Measurements from ENCODE around the gene ZBTB6.

The ZBTB6 gene

GRCh38 chr9:122951056-122951455, 37.9 kb upstream of the ZBTB6 start:
- no peak overlapping the region for H3K4ac ChIP-seq (ENCODE audit: low read length)
- H3K27ac ChIP-seq (replicated peaks; ENCODE audit: low read length): no peak overlapping the region
- peaks cover 0 to 14% of the 10 kb centered on the region in 2 donors for H3K36me3 ChIP-seq (replicated peaks in 1 of 2; ENCODE audit: control insufficient read depth in 2 of 2, insufficient read depth in 2 of 2, low read length in 2 of 2)
- no peak overlapping the region for H2BK15ac ChIP-seq (ENCODE audit: low read length)
- H2BK5ac ChIP-seq (ENCODE audit: low read length): no peak overlapping the region
- no peak overlapping the region for H2BK12ac ChIP-seq (ENCODE audit: low read length)
- no peaks in the 10 kb centered on the region for H3K27me3 ChIP-seq (ENCODE audit: control insufficient read depth in 3 of 3, insufficient read depth in 3 of 3, low read depth in 1 of 3, low read length in 3 of 3)
- H3K79me1 ChIP-seq (ENCODE audit: low read depth, low read length): peaks cover 3% of the 10 kb centered on the region
- H3K4me3 ChIP-seq (ENCODE audit: low read length in 2 of 2): no peak overlapping the region
- H3K9me3 ChIP-seq (replicated peaks in 1 of 2; ENCODE audit: control insufficient read depth in 2 of 2, insufficient read depth in 1 of 2, low read depth in 1 of 2, low read length in 2 of 2): peaks cover 0 to 5% of the 10 kb centered on the region in 2 donors
- H3K14ac ChIP-seq (ENCODE audit: low read length): no peak overlapping the region
- H3K4me1 ChIP-seq (ENCODE audit: control insufficient read depth in 2 of 2, insufficient read depth in 1 of 2, low read depth in 1 of 2, low read length in 2 of 2): peaks cover 3 to 10% of the 10 kb centered on the region in 2 donors
- no peak overlapping the region for H3K18ac ChIP-seq (ENCODE audit: low read length)
- DNase-seq (ENCODE audit: low spot score): no peak
- no peak overlapping the region for H4K91ac ChIP-seq (ENCODE audit: low read depth, low read length, poor library complexity)
- 100% methylated on average over 1 of the region's 1 CpG; no CpG with 5 or more reads in 1 of the 2 donors for WGBS, 2 donors (ENCODE audit: extremely low coverage in 2 of 2, insufficient read length in 2 of 2, insufficient replicate concordance in 1 of 2)
- no peak overlapping the region for H2AK5ac ChIP-seq (ENCODE audit: low read depth, low read length)
- no peak overlapping the region for H2AFZ ChIP-seq (ENCODE audit: low read length)
- H2BK120ac ChIP-seq (ENCODE audit: low read depth, low read length): no peak overlapping the region
- no peak overlapping the region for H3K4me2 ChIP-seq (ENCODE audit: insufficient read depth, low read length, poor library complexity, severe bottlenecking)
- H3K23ac ChIP-seq (ENCODE audit: low read depth, low read length, poor library complexity): no peak overlapping the region
- H3K9ac ChIP-seq (ENCODE audit: low read depth, low read length, poor library complexity): no peak overlapping the region
- H4K8ac ChIP-seq (ENCODE audit: low read depth, low read length): no peak overlapping the region

- Histone ChIP-seq H3K4ac (ENCODE audit: low read length) (no peak overlapping the region), H3K9ac (ENCODE audit: low read depth, low read length, poor library complexity) (no peak overlapping the region), H3K79me1 (ENCODE audit: low read depth, low read length) (peaks cover 3% of the 10 kb centered on the region), H3K9me3 (replicated peaks in 1 of 2; ENCODE audit: control insufficient read depth in 2 of 2, insufficient read depth in 1 of 2, low read depth in 1 of 2, low read length in 2 of 2) (peaks cover 0 to 3% of the 10 kb centered on the region in 2 donors), H2AFZ (ENCODE audit: low read length) (no peak overlapping the region), H2AK5ac (ENCODE audit: low read depth, low read length) (no peak overlapping the region), H3K27me3 (ENCODE audit: control insufficient read depth in 3 of 3, insufficient read depth in 3 of 3, low read depth in 1 of 3, low read length in 3 of 3) (no peaks in the 10 kb centered on the region), H3K23ac (ENCODE audit: low read depth, low read length, poor library complexity) (no peak overlapping the region), H3K14ac (ENCODE audit: low read length) (no peak overlapping the region), H2BK120ac (ENCODE audit: low read depth, low read length) (no peak overlapping the region), H2BK5ac (ENCODE audit: low read length) (no peak overlapping the region), H3K4me2 (ENCODE audit: insufficient read depth, low read length, poor library complexity, severe bottlenecking) (no peak overlapping the region), H3K27ac (replicated peaks; ENCODE audit: low read length) (no peak overlapping the region), H3K4me3 (ENCODE audit: low read length in 2 of 2) (no peak overlapping the region), H3K18ac (ENCODE audit: low read length) (no peak overlapping the region), H4K8ac (ENCODE audit: low read depth, low read length) (no peak overlapping the region), H2BK15ac (ENCODE audit: low read length) (no peak overlapping the region), H2BK12ac (ENCODE audit: low read length) (no peak overlapping the region), H3K4me1 (ENCODE audit: control insufficient read depth in 2 of 2, insufficient read depth in 1 of 2, low read depth in 1 of 2, low read length in 2 of 2) (peaks cover 3 to 10% of the 10 kb centered on the region in 2 donors), H4K91ac (ENCODE audit: low read depth, low read length, poor library complexity) (no peak overlapping the region), H3K36me3 (replicated peaks in 1 of 2; ENCODE audit: control insufficient read depth in 2 of 2, insufficient read depth in 2 of 2, low read length in 2 of 2) (peaks cover 0 to 14% of the 10 kb centered on the region in 2 donors)
- no peak for DNase-seq (ENCODE audit: low spot score)
- WGBS, 2 donors (ENCODE audit: extremely low coverage in 2 of 2, insufficient read length in 2 of 2, insufficient replicate concordance in 1 of 2): no CpG with 5 or more reads among the region's 3 CpGs
These were observed 37.1 kb upstream of the ZBTB6 start for GRCh38 chr9:122950263-122950662.

- no peak overlapping the region for H2BK120ac ChIP-seq (ENCODE audit: low read depth, low read length)
- no peak overlapping the region for H3K4me2 ChIP-seq (ENCODE audit: insufficient read depth, low read length, poor library complexity, severe bottlenecking)
- H2BK12ac ChIP-seq (ENCODE audit: low read length): no peak overlapping the region
- H4K8ac ChIP-seq (ENCODE audit: low read depth, low read length): no peak overlapping the region
- H3K4me3 ChIP-seq (ENCODE audit: low read length in 2 of 2): no peak overlapping the region
- no peak overlapping the region for H3K4ac ChIP-seq (ENCODE audit: low read length)
- H2AFZ ChIP-seq (ENCODE audit: low read length): no peak overlapping the region
- H2BK5ac ChIP-seq (ENCODE audit: low read length): no peak overlapping the region
- H3K9ac ChIP-seq (ENCODE audit: low read depth, low read length, poor library complexity): no peak overlapping the region
- DNase-seq (ENCODE audit: low spot score): no peak
- peaks cover 0 to 3% of the 10 kb centered on the region in 2 donors for H3K9me3 ChIP-seq (replicated peaks in 1 of 2; ENCODE audit: control insufficient read depth in 2 of 2, insufficient read depth in 1 of 2, low read depth in 1 of 2, low read length in 2 of 2)
- peaks cover 3% of the 10 kb centered on the region for H3K79me1 ChIP-seq (ENCODE audit: low read depth, low read length)
- H3K4me1 ChIP-seq (ENCODE audit: control insufficient read depth in 2 of 2, insufficient read depth in 1 of 2, low read depth in 1 of 2, low read length in 2 of 2): peaks cover 3 to 10% of the 10 kb centered on the region in 2 donors
- no peak overlapping the region for H3K14ac ChIP-seq (ENCODE audit: low read length)
- no peak overlapping the region for H3K27ac ChIP-seq (replicated peaks; ENCODE audit: low read length)
- no peak overlapping the region for H2AK5ac ChIP-seq (ENCODE audit: low read depth, low read length)
- H4K91ac ChIP-seq (ENCODE audit: low read depth, low read length, poor library complexity): no peak overlapping the region
- no peak overlapping the region for H3K18ac ChIP-seq (ENCODE audit: low read length)
- peaks cover 0 to 14% of the 10 kb centered on the region in 2 donors for H3K36me3 ChIP-seq (replicated peaks in 1 of 2; ENCODE audit: control insufficient read depth in 2 of 2, insufficient read depth in 2 of 2, low read length in 2 of 2)
- no CpG with 5 or more reads among the region's 1 CpG for WGBS, 2 donors (ENCODE audit: extremely low coverage in 2 of 2, insufficient read length in 2 of 2, insufficient replicate concordance in 1 of 2)
- no peak overlapping the region for H2BK15ac ChIP-seq (ENCODE audit: low read length)
- no peak overlapping the region for H3K23ac ChIP-seq (ENCODE audit: low read depth, low read length, poor library complexity)
- H3K27me3 ChIP-seq (ENCODE audit: control insufficient read depth in 3 of 3, insufficient read depth in 3 of 3, low read depth in 1 of 3, low read length in 3 of 3): no peaks in the 10 kb centered on the region
These were observed 36.6 kb upstream of the ZBTB6 start for GRCh38 chr9:122949696-122950095.

- Histone ChIP-seq H3K18ac (ENCODE audit: low read length) (no peak overlapping the region), H2BK120ac (ENCODE audit: low read depth, low read length) (no peak overlapping the region), H3K4me1 (ENCODE audit: control insufficient read depth in 2 of 2, insufficient read depth in 1 of 2, low read depth in 1 of 2, low read length in 2 of 2) (peaks cover 3 to 10% of the 10 kb centered on the region in 2 donors), H4K8ac (ENCODE audit: low read depth, low read length) (no peak overlapping the region), H3K4me3 (ENCODE audit: low read length in 2 of 2) (no peak overlapping the region), H2AFZ (ENCODE audit: low read length) (no peak overlapping the region), H4K91ac (ENCODE audit: low read depth, low read length, poor library complexity) (no peak overlapping the region), H3K14ac (ENCODE audit: low read length) (no peak overlapping the region), H2BK5ac (ENCODE audit: low read length) (no peak overlapping the region), H3K4ac (ENCODE audit: low read length) (no peak overlapping the region), H3K23ac (ENCODE audit: low read depth, low read length, poor library complexity) (no peak overlapping the region), H3K36me3 (replicated peaks in 1 of 2; ENCODE audit: control insufficient read depth in 2 of 2, insufficient read depth in 2 of 2, low read length in 2 of 2) (peaks cover 0 to 20% of the 10 kb centered on the region in 2 donors), H2AK5ac (ENCODE audit: low read depth, low read length) (no peak overlapping the region), H3K27ac (replicated peaks; ENCODE audit: low read length) (no peak overlapping the region), H3K27me3 (ENCODE audit: control insufficient read depth in 3 of 3, insufficient read depth in 3 of 3, low read depth in 1 of 3, low read length in 3 of 3) (no peaks in the 10 kb centered on the region), H2BK15ac (ENCODE audit: low read length) (no peak overlapping the region), H3K9ac (ENCODE audit: low read depth, low read length, poor library complexity) (no peak overlapping the region), H3K4me2 (ENCODE audit: insufficient read depth, low read length, poor library complexity, severe bottlenecking) (no peak overlapping the region), H3K79me1 (ENCODE audit: low read depth, low read length) (peaks cover 3% of the 10 kb centered on the region), H2BK12ac (ENCODE audit: low read length) (no peak overlapping the region), H3K9me3 (replicated peaks in 1 of 2; ENCODE audit: control insufficient read depth in 2 of 2, insufficient read depth in 1 of 2, low read depth in 1 of 2, low read length in 2 of 2) (peaks cover 0 to 3% of the 10 kb centered on the region in 2 donors)
- DNase-seq (ENCODE audit: low spot score): no peak
- WGBS, 2 donors (ENCODE audit: extremely low coverage in 2 of 2, insufficient read length in 2 of 2, insufficient replicate concordance in 1 of 2): no CpG with 5 or more reads among the region's 3 CpGs
These were observed 35.2 kb upstream of the ZBTB6 start for GRCh38 chr9:122948313-122948712.
